Suppressor macrophage treated with lipopolysaccharide for 4 hours (primary cell): ENCODE results near the gene REG3A.

Source experiments
- DNase-seq: peaks from one replicate; pipeline ENCODE4 v3.0.0-alpha.2; 2020

The REG3A gene

GRCh38 chr2:79159653-79160052 lies at the start of gene REG3A:
Gene REG3A (minus strand): TSS chr2:79159753. CDS start chr2:79159405, 348 bp downstream.
- DNase-seq = no peak

- no peak for DNase-seq
These were observed 41.2 kb upstream of the REG3A start for GRCh38 chr2:79200762-79201161.

- DNase-seq = no peak
These were observed 32.3 kb upstream of the REG3A start for GRCh38 chr2:79191816-79192215.

GRCh38 chr2:79191081-79191480 lies 31.5 kb upstream of the REG3A start:
- no peak for DNase-seq

- DNase-seq = no peak
These were observed 29.9 kb upstream of the REG3A start for GRCh38 chr2:79189465-79189864.

GRCh38 chr2:79181617-79182016 lies 22.1 kb upstream of the REG3A start:
- no peak for DNase-seq

- DNase-seq = no peak
These were observed 20.5 kb upstream of the REG3A start for GRCh38 chr2:79180092-79180491.

GRCh38 chr2:79179036-79179435 lies 19.5 kb upstream of the REG3A start:
- no peak for DNase-seq

- DNase-seq = no peak
These were observed 18.6 kb upstream of the REG3A start for GRCh38 chr2:79178076-79178674.

- DNase-seq = no peak
These were observed 11.9 kb upstream of the REG3A start for GRCh38 chr2:79171348-79171958.

GRCh38 chr2:79162801-79163200 lies 3.2 kb upstream of the REG3A start:
- DNase-seq = no peak

GRCh38 chr2:79162132-79162531 lies 2.6 kb upstream of the REG3A start:
- no peak for DNase-seq

- DNase-seq = no peak
These were observed 523 bp downstream of the REG3A start for GRCh38 chr2:79159030-79159429.

GRCh38 chr2:79155826-79156476 lies 3.6 kb downstream of the REG3A start:
- DNase-seq = no peak

GRCh38 chr2:79139423-79139822 lies 20.1 kb downstream of the REG3A start:
- no peak for DNase-seq

GRCh38 chr2:79138385-79138784 lies 21.2 kb downstream of the REG3A start:
- no peak for DNase-seq

- no peak for DNase-seq
These were observed 27.9 kb downstream of the REG3A start for GRCh38 chr2:79131687-79132086.

GRCh38 chr2:79129804-79130203 lies 29.7 kb downstream of the REG3A start:
- DNase-seq = no peak

GRCh38 chr2:79129260-79129659 lies 30.3 kb downstream of the REG3A start:
- DNase-seq = no peak

- DNase-seq = no peak
These were observed 31.1 kb downstream of the REG3A start for GRCh38 chr2:79128406-79128805.

- no peak for DNase-seq
These were observed 33.9 kb downstream of the REG3A start for GRCh38 chr2:79125721-79125985.

- no peak for DNase-seq
These were observed 34.4 kb downstream of the REG3A start for GRCh38 chr2:79124907-79125720.

GRCh38 chr2:79122676-79123075 lies 36.9 kb downstream of the REG3A start:
- no peak for DNase-seq

- no peak for DNase-seq
These were observed 39.3 kb downstream of the REG3A start, which contains the start of gene REG1A for GRCh38 chr2:79120194-79120713. Gene REG1A (plus strand): TSS chr2:79120488. CDS start chr2:79120862, 374 bp downstream.
